D721Med (cell line): Measurements from ENCODE around the gene LYPD8.

Experiments used
- DNase-seq: peaks from one replicate; pipeline ENCODE4 v3.0.0; 2011; ENCODE audit warnings: low spot score; ENCODE audit not compliant: insufficient read length
- FAIRE-seq: peaks from 2 replicates; lab custom pipeline; 2011; peaks lifted over from hg19 to GRCh38; lab: Jason Lieb, UNC
- TF ChIP-seq, protein P1 (sequence below): IDR thresholded peaks from 2 replicates; pipeline ENCODE4 v1.5.1; 2012; ENCODE audit warnings: mild to moderate bottlenecking, control low read depth; ENCODE audit not compliant: insufficient read depth; ENCODE audit errors: missing control alignments

LYPD8 gene

DNA sequence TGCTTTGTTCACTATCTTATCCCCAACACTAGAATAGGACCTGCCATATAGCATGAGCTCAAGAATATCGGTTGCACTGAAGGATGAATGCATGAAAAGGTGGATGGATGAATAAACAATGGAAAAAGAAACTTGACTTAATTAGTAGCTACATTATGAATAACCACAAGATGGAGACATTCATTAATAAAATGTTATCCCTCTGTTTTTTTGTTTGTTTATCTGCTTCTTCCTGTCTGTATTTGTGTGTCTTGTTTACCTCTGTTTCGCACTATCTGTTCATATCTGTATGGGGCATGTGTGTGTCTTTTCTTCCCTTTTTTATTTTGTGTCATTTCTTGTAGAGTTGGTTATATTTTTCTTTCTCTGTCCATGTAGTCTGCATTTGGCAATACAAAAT, 51.9 kb downstream of the LYPD8 start:
- DNase-seq = no peak
- no peak for FAIRE-seq
- TF ChIP-seq, protein P1, sequence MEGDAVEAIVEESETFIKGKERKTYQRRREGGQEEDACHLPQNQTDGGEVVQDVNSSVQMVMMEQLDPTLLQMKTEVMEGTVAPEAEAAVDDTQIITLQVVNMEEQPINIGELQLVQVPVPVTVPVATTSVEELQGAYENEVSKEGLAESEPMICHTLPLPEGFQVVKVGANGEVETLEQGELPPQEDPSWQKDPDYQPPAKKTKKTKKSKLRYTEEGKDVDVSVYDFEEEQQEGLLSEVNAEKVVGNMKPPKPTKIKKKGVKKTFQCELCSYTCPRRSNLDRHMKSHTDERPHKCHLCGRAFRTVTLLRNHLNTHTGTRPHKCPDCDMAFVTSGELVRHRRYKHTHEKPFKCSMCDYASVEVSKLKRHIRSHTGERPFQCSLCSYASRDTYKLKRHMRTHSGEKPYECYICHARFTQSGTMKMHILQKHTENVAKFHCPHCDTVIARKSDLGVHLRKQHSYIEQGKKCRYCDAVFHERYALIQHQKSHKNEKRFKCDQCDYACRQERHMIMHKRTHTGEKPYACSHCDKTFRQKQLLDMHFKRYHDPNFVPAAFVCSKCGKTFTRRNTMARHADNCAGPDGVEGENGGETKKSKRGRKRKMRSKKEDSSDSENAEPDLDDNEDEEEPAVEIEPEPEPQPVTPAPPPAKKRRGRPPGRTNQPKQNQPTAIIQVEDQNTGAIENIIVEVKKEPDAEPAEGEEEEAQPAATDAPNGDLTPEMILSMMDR = no peak

DNA sequence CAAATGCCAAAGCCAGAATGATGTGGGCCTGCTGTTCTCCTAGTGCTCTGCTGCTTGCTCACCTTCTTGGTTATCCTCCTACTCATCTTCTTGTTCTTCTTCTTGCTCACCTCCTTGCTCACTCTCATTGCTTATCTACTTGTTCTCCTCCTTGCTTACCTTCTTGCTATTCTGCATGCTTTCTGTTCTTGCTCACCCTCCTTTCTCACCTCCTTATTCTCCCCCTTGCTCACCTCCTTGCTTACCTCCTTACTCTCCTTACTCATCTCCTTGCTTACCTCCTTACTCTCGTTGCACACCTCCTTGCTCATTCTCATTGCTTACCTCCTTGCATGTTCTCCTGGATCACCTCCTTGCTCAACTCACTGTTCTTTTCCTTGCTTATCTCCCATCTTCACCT, 52.8 kb downstream of the LYPD8 start, which contains the start of gene OR14I1:
Gene OR14I1 (minus strand): TSS at position 53 of the 400 bp plus-strand sequence.
- DNase-seq (no peak), FAIRE-seq (no peak)
- TF ChIP-seq, protein P1 = no peak

GRCh38 chr1:248699099-248699498, 56.5 kb downstream of the LYPD8 start:
- TF ChIP-seq, protein P1 = no peak
- DNase-seq = no peak
- FAIRE-seq = no peak

DNA sequence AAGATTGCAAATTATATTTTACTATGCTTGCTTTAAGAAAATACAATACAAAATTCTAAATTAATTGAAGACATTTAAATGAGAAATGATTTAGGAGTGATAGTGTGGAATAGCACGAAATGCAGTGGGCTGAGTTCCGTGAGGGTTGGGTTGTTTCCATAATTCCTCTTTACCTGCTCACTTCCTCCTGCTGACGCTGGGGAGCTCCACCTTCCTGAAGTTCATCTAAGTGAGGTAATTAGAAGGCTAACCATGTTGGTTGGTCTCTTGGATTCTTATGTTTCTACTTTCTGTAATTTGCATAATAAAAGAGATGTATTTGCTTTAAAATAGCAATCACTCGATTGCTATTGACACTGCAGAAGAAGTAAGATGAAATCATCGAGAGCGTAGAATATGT, 57.7 kb downstream of the LYPD8 start:
- DNase-seq = no peak
- FAIRE-seq = no peak
- TF ChIP-seq, protein P1 = no peak

- DNase-seq = no peak
- TF ChIP-seq, protein P1 = no peak
- FAIRE-seq = no peak
Measured at GRCh38 chr1:248696774-248697173, 58.8 kb downstream of the LYPD8 start.

GRCh38 chr1:248696261-248696660, 59.3 kb downstream of the LYPD8 start:
- FAIRE-seq = no peak
- TF ChIP-seq, protein P1 = no peak
- DNase-seq = no peak

DNA sequence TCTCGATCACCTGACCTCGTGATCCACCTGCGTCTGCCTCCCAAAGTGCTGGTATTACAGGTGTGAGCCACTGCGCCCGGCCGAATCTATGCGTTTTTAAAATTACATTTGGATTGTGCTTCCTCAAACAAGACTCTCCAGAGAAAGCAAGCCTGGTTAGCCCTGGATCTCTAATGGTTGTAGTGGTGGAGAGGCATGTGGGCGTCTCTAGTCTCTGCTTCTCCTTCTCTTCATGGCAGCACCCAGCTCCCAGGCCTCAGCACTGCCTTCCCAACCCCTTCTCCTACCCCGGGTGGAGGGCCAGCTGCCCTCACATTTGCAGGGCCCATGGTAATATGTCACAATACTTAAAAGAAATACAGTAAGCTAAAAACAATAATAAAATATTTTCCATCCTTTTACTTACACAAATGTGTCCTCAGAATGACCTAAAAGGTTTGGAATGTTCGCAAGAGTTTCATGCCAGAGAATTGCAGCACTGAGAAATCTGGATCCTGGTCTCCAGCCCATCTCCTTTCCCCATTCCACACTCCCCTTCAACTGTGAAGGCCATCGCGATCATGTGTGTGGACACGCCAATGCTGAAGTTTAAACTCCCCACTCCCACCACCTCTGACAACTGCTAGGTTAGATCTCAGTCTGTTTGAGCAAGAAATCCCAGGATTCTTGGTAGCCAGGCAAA, 60.0 kb downstream of the LYPD8 start:
- TF ChIP-seq, protein P1 = no peak
- DNase-seq (no peak), FAIRE-seq (no peak)
